Loucy (cell line): Measurements from ENCODE around the gene PHACTR3.

ENCODE experiments used
- CTCF ChIP-seq: fragments of 200-600 bp; sonication (generic); conservative IDR thresholded peaks from 2 replicates; pipeline ENCODE4 v1.5.1; 2014; ENCODE audit warnings: mild to moderate bottlenecking, antibody characterized with exemption, low read length
- EZH2phosphoT487 ChIP-seq: fragments of 200-600 bp; IDR thresholded peaks from 2 replicates; pipeline ENCODE4 v1.6.1; 2018; ENCODE audit warnings: antibody characterized with exemption, mild to moderate bottlenecking, moderate library complexity, borderline replicate concordance

- TF ChIP-seq CTCF (no peak), EZH2phosphoT487 (no peak)
These were observed 206.3 kb downstream of the PHACTR3 start for GRCh38 chr20:59810449-59811187.
